B cell (primary cell): Measurements from ENCODE around the gene MESP1. TPM values are rescaled to one million over a fixed set of nuclear protein-coding genes. Genes with fewer than 3 reads are reported as not detected.
"Not testable (repeated sequence)": the region's sequence is repeated elsewhere in the genome, so short reads cannot be mapped to it uniquely, and the experiment has no call there.

Experiments
- ATAC-seq: fragments of 200-7000 bp; cut with Tn5 transposase; one replicate; pipeline ENCODE4 v1.10.0; 2021; ENCODE audit warnings: low read depth, mild to moderate bottlenecking, moderate number of reproducible peaks, moderate library complexity
- CTCF ChIA-PET: fragments of 350-600 bp; sonication (Branson Sonifier 250); formaldehyde crosslinking; loops from one replicate; lab custom pipeline; 2021; ENCODE audit warnings: antibody characterized with exemption, inconsistent platforms; lab: Charles Lee
- POLR2A ChIA-PET: fragments of 350-600 bp; sonication (Branson Sonifier 250); formaldehyde crosslinking; loops from one replicate; lab custom pipeline; 2021; ENCODE audit warnings: antibody characterized with exemption; lab: Charles Lee
- DNase-seq: peaks from one replicate; pipeline ENCODE4 v3.0.0; 2013
- H2AFZ ChIP-seq: 2 replicates; pipeline ENCODE4 v1.6.1; 2012; ENCODE audit warnings: mild to moderate bottlenecking, low read depth, low read length; ENCODE audit not compliant: insufficient read depth, poor library complexity, severe bottlenecking
- H3K27ac ChIP-seq, 2 donors: 1 replicate in 1 of 2; 2 replicates in 1 of 2; pipeline ENCODE4 v1.5.1; 2012 to 2013; ENCODE audit warnings: low read length in 2 of 2, mild to moderate bottlenecking in 2 of 2, moderate library complexity in 1 of 2
- H3K27me3 ChIP-seq, 4 experiments: fragments of 200-600 bp in 1 of 4; sonication (generic) in 1 of 4; replicated peaks in 1 of 4; 1 replicate in 2 of 4; 2 replicates in 2 of 4; pipeline versions ENCODE4 v1.6.1 to v1.7.0; 2013 to 2016; ENCODE audit warnings: low read length in 3 of 4, mild to moderate bottlenecking in 2 of 4, mixed read lengths in 1 of 4, moderate library complexity in 1 of 4; ENCODE audit not compliant: insufficient read depth in 4 of 4, control insufficient read depth in 3 of 4; ENCODE audit errors: control extremely low read depth in 1 of 4
- H3K36me3 ChIP-seq, 2 experiments: replicated peaks in 1 of 2; 1 replicate in 1 of 2; 2 replicates in 1 of 2; pipeline versions ENCODE4 v1.6.1 to v1.7.1; 2013; ENCODE audit warnings: low read length in 1 of 2; ENCODE audit not compliant: insufficient read depth in 2 of 2, control insufficient read depth in 1 of 2; ENCODE audit errors: control extremely low read depth in 1 of 2, extremely low read depth in 1 of 2
- H3K4me1 ChIP-seq, 2 donors: fragments of 200-600 bp in 1 of 2; sonication (generic) in 1 of 2; 1 replicate in 1 of 2; 2 replicates in 1 of 2; pipeline versions ENCODE4 v1.5.1 to v1.6.1; 2013 to 2017; ENCODE audit warnings: low read length in 2 of 2; ENCODE audit not compliant: control insufficient read depth in 2 of 2, insufficient read depth in 2 of 2
- H3K4me2 ChIP-seq: replicated peaks from 2 replicates; pipeline ENCODE3; 2012; ENCODE audit warnings: mild to moderate bottlenecking, low read depth, low read length; ENCODE audit not compliant: poor library complexity, severe bottlenecking
- H3K4me3 ChIP-seq, 5 experiments: fragments of 200-600 bp in 1 of 5; sonication (generic) in 1 of 5; 1 replicate in 3 of 5; 2 replicates in 2 of 5; pipeline versions ENCODE4 v1.5.1 to v1.7.0; 2011 to 2016; ENCODE audit warnings: low read length in 4 of 5, mild to moderate bottlenecking in 4 of 5, low read depth in 2 of 5, control low read depth in 1 of 5, moderate library complexity in 1 of 5; ENCODE audit not compliant: insufficient read depth in 1 of 5; ENCODE audit errors: control extremely low read depth in 1 of 5, extremely low read depth in 1 of 5
- H3K79me2 ChIP-seq: fragments of 200-600 bp; sonication (generic); one replicate; pipeline ENCODE4 v1.6.0; 2016; ENCODE audit warnings: low read length; ENCODE audit not compliant: control insufficient read depth, insufficient read depth
- H3K9ac ChIP-seq: fragments of 200-600 bp; sonication (generic); 2 replicates; pipeline ENCODE4 v1.6.1; 2017; ENCODE audit warnings: mild to moderate bottlenecking, low read length, moderate library complexity
- H3K9me3 ChIP-seq, 3 donors: one replicate each; pipeline versions ENCODE4 v1.6.1 to v1.7.1; 2013; ENCODE audit warnings: low read length in 2 of 3; ENCODE audit not compliant: control insufficient read depth in 2 of 3, insufficient read depth in 1 of 3; ENCODE audit errors: control extremely low read depth in 1 of 3
- H4K20me1 ChIP-seq: 2 replicates; pipeline ENCODE4 v1.6.0; 2012; ENCODE audit warnings: mild to moderate bottlenecking, low read length; ENCODE audit not compliant: insufficient read depth, control insufficient read depth, poor library complexity, severe bottlenecking
- H3K27ac Mint-ChIP-seq: one replicate; pipeline ENCODE4 v1.8.0; 2021; ENCODE audit warnings: mixed read lengths
- H3K27me3 Mint-ChIP-seq: one replicate; pipeline ENCODE4 v1.8.0; 2021; ENCODE audit warnings: mixed read lengths
- H3K4me1 Mint-ChIP-seq: one replicate; pipeline ENCODE4 v1.8.0; 2021; ENCODE audit warnings: mixed read lengths
- H3K4me3 Mint-ChIP-seq: one replicate; pipeline ENCODE4 v1.8.0; 2021; ENCODE audit warnings: mixed read lengths
- H3K9me3 Mint-ChIP-seq: one replicate; pipeline ENCODE4 v1.8.0; 2022; ENCODE audit warnings: mixed read lengths; ENCODE audit not compliant: insufficient read depth
- EZH2 ChIP-seq: IDR thresholded peaks from 2 replicates; pipeline ENCODE4 v1.6.1; 2012; ENCODE audit warnings: borderline replicate concordance, low read depth, mild to moderate bottlenecking, moderate library complexity, low read length; ENCODE audit not compliant: insufficient read depth, poor library complexity, severe bottlenecking
- WGBS: methylation state at CpG from one replicate; pipeline ENCODE4 v1.1.5; 2013; ENCODE audit warnings: missing lambda C conversion rate; ENCODE audit not compliant: insufficient coverage; 5-methylcytosine and 5-hydroxymethylcytosine counted together
- intact Hi-C: fragments of 100-400 bp; cut with micrococcal nuclease; formaldehyde crosslinking; loops from one replicate; pipeline ENCODE4 v1.10.0; 2022
- polyA plus RNA-seq: library from polyadenylated mRNA; depleted of rRNA; stranded (reverse); fragments of >200 nt; gene quantifications from 2 replicates; pipeline ENCODE4 v1.2.3, GENCODE V29; 2012
- total RNA-seq, 2 donors: library from RNA; stranded (reverse); fragments of 120-200 nt in 1 of 2; gene quantifications; 1 replicate in 1 of 2; 2 replicates in 1 of 2; pipeline versions ENCODE4 v1.2.3 to v1.2.4, GENCODE V29; 2013 to 2022
- TF ChIP-seq, protein P1 (sequence below): fragments of 200-600 bp; IDR thresholded peaks from one replicate; pipeline ENCODE4 v1.8.0; 2022; ENCODE audit warnings: antibody characterized with exemption, mild to moderate bottlenecking

Gene MESP1
- total and polyA plus RNA-seq, 2 donors (not counting 1 experiment from before 2014, with no cell fraction given): 0.25 to 0.49 TPM

- H3K9ac ChIP-seq: no peak overlapping the region
- H3K27me3 Mint-ChIP-seq: peaks cover 7% of the 10 kb centered on the region
- no peak overlapping the region for H3K4me2 ChIP-seq
- TF ChIP-seq EZH2: no peak
- TF ChIP-seq, protein P1, sequence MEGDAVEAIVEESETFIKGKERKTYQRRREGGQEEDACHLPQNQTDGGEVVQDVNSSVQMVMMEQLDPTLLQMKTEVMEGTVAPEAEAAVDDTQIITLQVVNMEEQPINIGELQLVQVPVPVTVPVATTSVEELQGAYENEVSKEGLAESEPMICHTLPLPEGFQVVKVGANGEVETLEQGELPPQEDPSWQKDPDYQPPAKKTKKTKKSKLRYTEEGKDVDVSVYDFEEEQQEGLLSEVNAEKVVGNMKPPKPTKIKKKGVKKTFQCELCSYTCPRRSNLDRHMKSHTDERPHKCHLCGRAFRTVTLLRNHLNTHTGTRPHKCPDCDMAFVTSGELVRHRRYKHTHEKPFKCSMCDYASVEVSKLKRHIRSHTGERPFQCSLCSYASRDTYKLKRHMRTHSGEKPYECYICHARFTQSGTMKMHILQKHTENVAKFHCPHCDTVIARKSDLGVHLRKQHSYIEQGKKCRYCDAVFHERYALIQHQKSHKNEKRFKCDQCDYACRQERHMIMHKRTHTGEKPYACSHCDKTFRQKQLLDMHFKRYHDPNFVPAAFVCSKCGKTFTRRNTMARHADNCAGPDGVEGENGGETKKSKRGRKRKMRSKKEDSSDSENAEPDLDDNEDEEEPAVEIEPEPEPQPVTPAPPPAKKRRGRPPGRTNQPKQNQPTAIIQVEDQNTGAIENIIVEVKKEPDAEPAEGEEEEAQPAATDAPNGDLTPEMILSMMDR: no peak
- POLR2A ChIA-PET: interaction anchor here (0.6 kb wide), 1 partner anchor 419 kb away, joined by 3 read pairs; no protein-coding TSS in a partner anchor
- H3K27ac Mint-ChIP-seq: peak overlapping the region; percentile 59
- no peaks in the 10 kb centered on the region for H3K36me3 ChIP-seq
- H3K4me1 ChIP-seq: peaks cover 10 to 39% of the 10 kb centered on the region in 2 donors
- H3K4me1 Mint-ChIP-seq: peaks cover 33% of the 10 kb centered on the region
- CTCF ChIA-PET: interaction anchor here (1.3 to 1.5 kb wide), 2 partner anchors 22 to 91 kb away, joined by 4 to 5 read pairs; no protein-coding TSS in a partner anchor
- H3K4me3 ChIP-seq: no peak overlapping the region
- WGBS: 91% methylated on average over 5 of the region's 14 CpGs
- H3K27me3 ChIP-seq: peaks cover 0 to 11% (median 0%) of the 10 kb centered on the region in 4 experiments
- intact Hi-C loops: no loop called here
- ATAC-seq (no peak), DNase-seq (no peak)
- no peak overlapping the region for H3K27ac ChIP-seq
- peaks cover 4% of the 10 kb centered on the region for H3K9me3 Mint-ChIP-seq
- no peaks in the 10 kb centered on the region for H3K79me2 ChIP-seq
- no peak overlapping the region for H2AFZ ChIP-seq
- H4K20me1 ChIP-seq: no peaks in the 10 kb centered on the region
- peak overlapping the region; percentile 23 for H3K4me3 Mint-ChIP-seq
- peaks cover 3 to 7% (median 5%) of the 10 kb centered on the region in 3 donors for H3K9me3 ChIP-seq
These were observed 32.2 kb upstream of the MESP1 start for GRCh38 chr15:89783111-89783860.

DNA sequence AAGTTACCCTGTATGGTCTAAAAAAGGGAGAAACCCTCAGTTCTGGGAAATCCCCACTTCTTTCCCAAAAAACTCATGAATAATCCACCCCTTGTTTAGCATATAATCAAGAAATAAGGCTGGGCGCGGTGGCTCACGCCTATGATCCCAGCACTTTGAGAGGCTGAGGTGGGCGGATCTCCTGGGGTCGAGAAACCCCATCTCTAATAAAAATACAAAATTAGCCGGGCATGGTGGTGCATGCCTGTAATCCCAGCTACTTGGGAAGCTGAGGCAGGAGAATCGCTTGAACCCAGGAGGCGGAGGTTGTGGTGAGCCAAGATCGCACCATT is 31.5 kb upstream of the MESP1 start:
- ATAC-seq, H2AFZ ChIP-seq, H4K20me1 ChIP-seq, H3K27me3 Mint-ChIP-seq, H3K36me3 ChIP-seq, intact Hi-C loops, H3K27ac Mint-ChIP-seq, H3K4me3 ChIP-seq, H3K79me2 ChIP-seq, H3K9ac ChIP-seq, H3K9me3 Mint-ChIP-seq, H3K4me2 ChIP-seq, DNase-seq, H3K27ac ChIP-seq, H3K4me3 Mint-ChIP-seq, H3K9me3 ChIP-seq: not testable (repeated sequence)
- H3K4me1 Mint-ChIP-seq: peaks cover 33% of the 10 kb centered on the region
- Histone ChIP-seq H3K4me1 (peaks cover 10 to 39% of the 10 kb centered on the region in 2 donors), H3K27me3 (peaks cover 0 to 15% (median under 1%) of the 10 kb centered on the region in 4 experiments)
- 47% methylated on average over 3 of the region's 9 CpGs for WGBS
- POLR2A ChIA-PET: interaction anchor here (0.6 kb wide), 1 partner anchor 420 kb away, joined by 3 read pairs; no protein-coding TSS in a partner anchor
- CTCF ChIA-PET: interaction anchor here (1.3 to 1.5 kb wide), 2 partner anchors 22 to 92 kb away, joined by 4 to 5 read pairs; no protein-coding TSS in a partner anchor
